NB4 (cell line): ENCODE data around the gene AMPH.

Source experiments
- POLR2A ChIP-seq: IDR thresholded peaks from 2 replicates; pipeline ENCODE4 v1.6.1; 2011; ENCODE audit warnings: mild to moderate bottlenecking; ENCODE audit not compliant: insufficient read length; ENCODE audit errors: extremely low read depth
- TF ChIP-seq, protein P1 (sequence below): IDR thresholded peaks from one replicate; pipeline ENCODE4 v1.5.1; 2012; ENCODE audit warnings: low read depth, low read length

DNA sequence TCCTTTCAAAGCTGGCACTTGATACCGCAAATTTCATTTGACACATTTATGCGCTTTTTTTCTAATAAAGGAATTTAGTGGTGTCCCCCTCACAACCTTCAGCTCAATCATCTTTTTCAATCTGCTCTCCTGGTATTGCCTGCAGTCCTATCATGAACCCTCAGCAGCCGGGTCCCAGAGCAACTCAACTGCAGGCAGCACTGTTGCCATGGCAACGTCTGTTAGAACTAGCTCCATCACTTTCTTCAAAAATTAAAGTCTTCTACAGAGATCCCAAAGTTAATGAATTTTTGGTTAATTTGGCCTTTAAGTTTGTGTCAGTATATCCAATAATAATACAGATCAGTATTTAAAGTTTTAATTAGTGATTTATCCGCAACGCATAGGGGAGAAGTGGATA lies 221.6 kb downstream of the AMPH start:
- TF ChIP-seq, protein P1, sequence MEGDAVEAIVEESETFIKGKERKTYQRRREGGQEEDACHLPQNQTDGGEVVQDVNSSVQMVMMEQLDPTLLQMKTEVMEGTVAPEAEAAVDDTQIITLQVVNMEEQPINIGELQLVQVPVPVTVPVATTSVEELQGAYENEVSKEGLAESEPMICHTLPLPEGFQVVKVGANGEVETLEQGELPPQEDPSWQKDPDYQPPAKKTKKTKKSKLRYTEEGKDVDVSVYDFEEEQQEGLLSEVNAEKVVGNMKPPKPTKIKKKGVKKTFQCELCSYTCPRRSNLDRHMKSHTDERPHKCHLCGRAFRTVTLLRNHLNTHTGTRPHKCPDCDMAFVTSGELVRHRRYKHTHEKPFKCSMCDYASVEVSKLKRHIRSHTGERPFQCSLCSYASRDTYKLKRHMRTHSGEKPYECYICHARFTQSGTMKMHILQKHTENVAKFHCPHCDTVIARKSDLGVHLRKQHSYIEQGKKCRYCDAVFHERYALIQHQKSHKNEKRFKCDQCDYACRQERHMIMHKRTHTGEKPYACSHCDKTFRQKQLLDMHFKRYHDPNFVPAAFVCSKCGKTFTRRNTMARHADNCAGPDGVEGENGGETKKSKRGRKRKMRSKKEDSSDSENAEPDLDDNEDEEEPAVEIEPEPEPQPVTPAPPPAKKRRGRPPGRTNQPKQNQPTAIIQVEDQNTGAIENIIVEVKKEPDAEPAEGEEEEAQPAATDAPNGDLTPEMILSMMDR = no peak
- TF ChIP-seq POLR2A = no peak
